ENCODE results near the gene EFNA2. TPM values are rescaled to one million over a fixed set of nuclear protein-coding genes. Genes with fewer than 3 reads are reported as not detected.
"Not testable (repeated sequence)": the region's sequence is repeated elsewhere in the genome, so short reads cannot be mapped to it uniquely, and the experiment has no call there.

Gene EFNA2
- polyA plus RNA-seq, 2 of the 4 experiments (the other 2 are of a cell fraction), result 0.16 to 1.3 TPM

DNA sequence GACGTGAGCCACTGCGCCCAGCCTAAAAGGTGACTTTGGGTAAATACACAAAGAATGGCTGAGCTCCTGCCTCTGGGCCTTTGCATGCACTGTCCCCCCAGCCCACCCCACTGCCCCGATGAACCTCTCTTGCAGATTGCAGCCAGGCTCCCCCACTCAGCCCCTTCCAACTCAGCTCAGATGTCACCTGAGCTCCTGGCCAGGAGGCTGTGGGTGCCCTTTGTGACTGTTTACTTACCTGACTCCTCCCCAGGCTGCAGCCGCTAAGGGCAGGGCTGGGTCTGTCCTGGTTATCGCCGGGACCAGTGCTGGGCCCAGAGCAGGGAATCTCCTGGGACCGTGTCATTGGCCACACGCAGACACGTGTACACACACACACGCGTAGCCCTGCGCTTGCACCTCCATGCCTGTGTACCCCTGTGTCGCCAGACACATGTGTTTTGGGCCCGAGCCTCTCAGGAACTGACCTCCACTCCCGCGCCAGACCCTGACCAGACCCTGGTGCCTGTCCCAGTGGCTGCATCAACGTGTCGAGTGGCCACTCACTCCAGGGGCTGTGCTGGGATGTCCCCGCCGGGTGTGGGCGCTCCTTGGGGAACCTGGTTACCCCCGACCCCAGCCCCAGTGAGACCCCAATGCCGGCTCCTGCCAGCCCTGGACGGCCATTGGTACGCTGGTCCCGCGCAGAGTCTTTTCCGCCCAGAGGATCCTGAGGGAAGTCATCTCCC is 18.7 kb downstream of the EFNA2 start:
- CTCF ChIA-PET, result interaction anchor here (2.7 kb wide), 1 partner anchor 11 kb away, joined by 11 read pairs; no protein-coding TSS in a partner anchor
- TF ChIP-seq CHD2 (IDR thresholded peaks at IDR 0.05; ENCODE audit: low read length, partially characterized antibody) (no peak), NFE2L2 (conservative IDR thresholded peaks at IDR 0.05; ENCODE audit: low read length) (no peak), HOXB13 (CRISPR knock-in tag; IDR thresholded peaks at IDR 0.05; ENCODE audit: low read depth) (no peak), RARB (CRISPR knock-in tag; IDR thresholded peaks at IDR 0.05) (no peak), KDM1A (IDR thresholded peaks at IDR 0.05; ENCODE audit: low read depth) (no peak)
- TF ChIP-seq, protein P1, sequence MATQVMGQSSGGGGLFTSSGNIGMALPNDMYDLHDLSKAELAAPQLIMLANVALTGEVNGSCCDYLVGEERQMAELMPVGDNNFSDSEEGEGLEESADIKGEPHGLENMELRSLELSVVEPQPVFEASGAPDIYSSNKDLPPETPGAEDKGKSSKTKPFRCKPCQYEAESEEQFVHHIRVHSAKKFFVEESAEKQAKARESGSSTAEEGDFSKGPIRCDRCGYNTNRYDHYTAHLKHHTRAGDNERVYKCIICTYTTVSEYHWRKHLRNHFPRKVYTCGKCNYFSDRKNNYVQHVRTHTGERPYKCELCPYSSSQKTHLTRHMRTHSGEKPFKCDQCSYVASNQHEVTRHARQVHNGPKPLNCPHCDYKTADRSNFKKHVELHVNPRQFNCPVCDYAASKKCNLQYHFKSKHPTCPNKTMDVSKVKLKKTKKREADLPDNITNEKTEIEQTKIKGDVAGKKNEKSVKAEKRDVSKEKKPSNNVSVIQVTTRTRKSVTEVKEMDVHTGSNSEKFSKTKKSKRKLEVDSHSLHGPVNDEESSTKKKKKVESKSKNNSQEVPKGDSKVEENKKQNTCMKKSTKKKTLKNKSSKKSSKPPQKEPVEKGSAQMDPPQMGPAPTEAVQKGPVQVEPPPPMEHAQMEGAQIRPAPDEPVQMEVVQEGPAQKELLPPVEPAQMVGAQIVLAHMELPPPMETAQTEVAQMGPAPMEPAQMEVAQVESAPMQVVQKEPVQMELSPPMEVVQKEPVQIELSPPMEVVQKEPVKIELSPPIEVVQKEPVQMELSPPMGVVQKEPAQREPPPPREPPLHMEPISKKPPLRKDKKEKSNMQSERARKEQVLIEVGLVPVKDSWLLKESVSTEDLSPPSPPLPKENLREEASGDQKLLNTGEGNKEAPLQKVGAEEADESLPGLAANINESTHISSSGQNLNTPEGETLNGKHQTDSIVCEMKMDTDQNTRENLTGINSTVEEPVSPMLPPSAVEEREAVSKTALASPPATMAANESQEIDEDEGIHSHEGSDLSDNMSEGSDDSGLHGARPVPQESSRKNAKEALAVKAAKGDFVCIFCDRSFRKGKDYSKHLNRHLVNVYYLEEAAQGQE (IDR thresholded peaks at IDR 0.05), result no peak
- peak in 1 of 2 experiments; percentile 38; a peak in 4 of 6 replicates for ATAC-seq
- Histone ChIP-seq H3K27ac (no peak overlapping the region), H3K9me3 (no peaks in the 10 kb centered on the region), H3K4me3 (no peak overlapping the region), H3K4me1 (no peaks in the 10 kb centered on the region), H3K4me2 (no peak overlapping the region)
- no peak for DNase-seq (ENCODE audit: low read depth in 1 of 2, low spot score in 1 of 2)
- WGBS (ENCODE audit: missing lambda C conversion rate), result 95% methylated on average over 13 of the region's 28 CpGs
- POLR2A ChIA-PET, result no interaction called here
- FAIRE-seq, result no peak

- ATAC-seq, result not testable (repeated sequence)
- 83% methylated on average over 9 of the region's 9 CpGs for WGBS (ENCODE audit: missing lambda C conversion rate)
Observed at GRCh38 chr19:1305354-1305753, 19.7 kb downstream of the EFNA2 start.

GRCh38 chr19:1307320-1307719 is 21.6 kb downstream of the EFNA2 start:
- TF ChIP-seq RARB (CRISPR knock-in tag; IDR thresholded peaks at IDR 0.05), result no peak
- no peak for TF ChIP-seq JUN (IDR thresholded peaks at IDR 0.05)
- no peak for TF ChIP-seq CEBPB (IDR thresholded peaks at IDR 0.05)
- no peak for TF ChIP-seq ZSCAN20 (CRISPR knock-in tag; IDR thresholded peaks at IDR 0.05)
- no peak for TF ChIP-seq FOSL2 (IDR thresholded peaks at IDR 0.05)
- no peak for TF ChIP-seq FOSL2 (CRISPR knock-in tag; IDR thresholded peaks at IDR 0.05)
- no peak for TF ChIP-seq NPAS2 (CRISPR knock-in tag; IDR thresholded peaks at IDR 0.05; ENCODE audit: borderline replicate concordance)
- TF ChIP-seq MAZ (IDR thresholded peaks at IDR 0.05; ENCODE audit: borderline replicate concordance, low read depth, low read length), result no peak
- TF ChIP-seq HOXA7 (CRISPR knock-in tag; IDR thresholded peaks at IDR 0.05), result no peak
- no peak for TF ChIP-seq NFE2L2 (conservative IDR thresholded peaks at IDR 0.05; ENCODE audit: low read length)
- Histone ChIP-seq H3K4me1 (peaks cover 2% of the 10 kb centered on the region; the same call in 2 of the 3 replicates), H3K9me3 (no peaks in the 10 kb centered on the region), H3K4me3 (no peak overlapping the region), H3K4me2 (no peak overlapping the region), H3K27ac (no peak overlapping the region)
- no peak for FAIRE-seq
- DNase-seq (ENCODE audit: low read depth in 1 of 2, low spot score in 1 of 2), result no peak
- ChIA-PET POLR2A (interaction anchor here (0.7 kb wide), 1 partner anchor 39 kb away, joined by 5 read pairs; no protein-coding TSS in a partner anchor), CTCF (no interaction called here)
- WGBS (ENCODE audit: missing lambda C conversion rate), result 95% methylated on average over 22 of the region's 38 CpGs
- no peak for ATAC-seq

More at GRCh38 chr19:1305354-1305753, 19.7 kb downstream of the EFNA2 start:
- H3K4me3 ChIP-seq; H3K4me1 ChIP-seq; FAIRE-seq; POLR2A ChIA-PET; H3K4me2 ChIP-seq; H3K27ac ChIP-seq; CTCF ChIA-PET; DNase-seq (ENCODE audit: low read depth in 1 of 2, low spot score in 1 of 2); H3K9me3 ChIP-seq: not testable (repeated sequence)

DNA sequence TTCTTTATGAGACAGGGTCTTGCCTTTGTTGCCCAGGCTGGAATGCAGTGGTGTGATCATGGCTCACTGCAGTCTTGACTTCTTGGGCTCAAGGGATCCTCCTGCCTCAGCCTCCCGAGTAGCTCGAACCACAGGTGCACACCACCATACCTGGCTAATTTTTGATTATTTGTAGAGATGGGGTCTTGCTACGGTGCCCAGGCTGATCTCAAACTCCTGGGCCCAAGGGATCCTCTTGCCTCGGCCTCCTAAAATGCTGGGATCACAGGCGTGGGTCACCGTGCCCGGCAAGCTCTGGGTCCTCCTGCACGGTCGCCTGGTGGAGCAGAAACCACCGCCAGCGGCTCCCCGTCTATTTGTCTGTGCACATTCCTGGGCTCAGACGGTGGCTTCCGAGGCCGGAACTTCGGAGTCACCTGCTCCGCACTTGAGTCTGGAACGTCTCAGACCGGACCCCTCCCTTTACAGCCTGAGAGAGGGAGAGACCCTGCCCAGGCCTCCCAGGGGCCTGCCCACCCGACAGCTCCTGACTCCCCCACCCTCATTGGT is 22.2 kb downstream of the EFNA2 start:
- H3K27ac ChIP-seq, result no peak overlapping the region
- DNase-seq (ENCODE audit: low read depth in 1 of 2, low spot score in 1 of 2) (no peak), ATAC-seq (no peak), FAIRE-seq (no peak)
- H3K4me3 ChIP-seq, result no peak overlapping the region
- 89% methylated on average over 3 of the region's 20 CpGs for WGBS (ENCODE audit: missing lambda C conversion rate)
- CTCF ChIA-PET, result no interaction called here
- no peaks in the 10 kb centered on the region for H3K9me3 ChIP-seq
- H3K4me1 ChIP-seq, result peaks cover 7% of the 10 kb centered on the region
- no peak overlapping the region for H3K4me2 ChIP-seq
- TF ChIP-seq EP300 (IDR thresholded peaks at IDR 0.05), result no peak
- TF ChIP-seq PHF8 (IDR thresholded peaks at IDR 0.05; ENCODE audit: borderline replicate concordance, low read depth), result no peak
- TF ChIP-seq, protein P2, sequence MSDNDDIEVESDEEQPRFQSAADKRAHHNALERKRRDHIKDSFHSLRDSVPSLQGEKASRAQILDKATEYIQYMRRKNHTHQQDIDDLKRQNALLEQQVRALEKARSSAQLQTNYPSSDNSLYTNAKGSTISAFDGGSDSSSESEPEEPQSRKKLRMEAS (IDR thresholded peaks at IDR 0.05), result no peak
- no peak for TF ChIP-seq HOXB13 (CRISPR knock-in tag; IDR thresholded peaks at IDR 0.05; ENCODE audit: low read depth)
- TF ChIP-seq, protein P3, sequence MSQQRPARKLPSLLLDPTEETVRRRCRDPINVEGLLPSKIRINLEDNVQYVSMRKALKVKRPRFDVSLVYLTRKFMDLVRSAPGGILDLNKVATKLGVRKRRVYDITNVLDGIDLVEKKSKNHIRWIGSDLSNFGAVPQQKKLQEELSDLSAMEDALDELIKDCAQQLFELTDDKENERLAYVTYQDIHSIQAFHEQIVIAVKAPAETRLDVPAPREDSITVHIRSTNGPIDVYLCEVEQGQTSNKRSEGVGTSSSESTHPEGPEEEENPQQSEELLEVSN (IDR thresholded peaks at IDR 0.05; ENCODE audit: borderline replicate concordance, low read depth), result no peak
- TF ChIP-seq KDM5A (IDR thresholded peaks at IDR 0.05), result no peak
- TF ChIP-seq SMC3 (IDR thresholded peaks at IDR 0.05), result no peak
- POLR2A ChIA-PET, result no interaction called here

Data from A549 (cell line).